Activated T-cell treated with anti-CD3 and anti-CD28 coated beads, Interleukin-2, amount 50 U/mL, for 4 hours (primary cell): ENCODE measurements around the gene TRIM5. TPM values are rescaled to one million over a fixed set of nuclear protein-coding genes. Genes with fewer than 3 reads are reported as not detected.
A peak's percentile ranks its signal among the peaks of the same experiment; 100 is the strongest.
"Not testable (repeated sequence)": the region's sequence is repeated elsewhere in the genome, so short reads cannot be mapped to it uniquely, and the experiment has no call there.

Source experiments
- ATAC-seq, 2 donors: fragments of 200-7000 bp; cut with Tn5 transposase; one replicate each; pipeline ENCODE4 v1.10.0; 2021
- DNase-seq: peaks from one replicate; pipeline ENCODE4 v3.0.0-alpha.2; 2020
- H3K27me3 Mint-ChIP-seq: one replicate; pipeline ENCODE4 v1.8.0; 2021; ENCODE audit warnings: low read depth, mixed read lengths
- H3K36me3 Mint-ChIP-seq: one replicate; pipeline ENCODE4 v1.8.0; 2022; ENCODE audit warnings: mixed read lengths; ENCODE audit not compliant: insufficient read depth
- H3K4me1 Mint-ChIP-seq: one replicate; pipeline ENCODE4 v1.8.0; 2021; ENCODE audit warnings: low read depth, mixed read lengths
- H3K4me3 Mint-ChIP-seq: one replicate; pipeline ENCODE4 v1.8.0; 2021; ENCODE audit warnings: mild to moderate bottlenecking, moderate library complexity, mixed read lengths
- H3K9me3 Mint-ChIP-seq: one replicate; pipeline ENCODE4 v1.8.0; 2021; ENCODE audit warnings: mixed read lengths
- total RNA-seq, 3 donors: library from RNA; stranded (reverse); gene quantifications; one replicate each; pipeline ENCODE4 v1.2.1, GENCODE V29; 2021

Gene TRIM5
- total RNA-seq, 3 donors from 2014 or later: 5.0 to 8.7 (median 5.2) TPM

GRCh38 chr11:5671831-5672230 lies 13.0 kb downstream of the TRIM5 start:
- DNase-seq: no peak
- no peak for ATAC-seq
- peaks cover 11% of the 10 kb centered on the region for H3K4me1 Mint-ChIP-seq
- H3K27me3 Mint-ChIP-seq: no peaks in the 10 kb centered on the region
- no peak overlapping the region for H3K4me3 Mint-ChIP-seq
- no peaks in the 10 kb centered on the region for H3K9me3 Mint-ChIP-seq
- peaks cover 27% of the 10 kb centered on the region for H3K36me3 Mint-ChIP-seq

DNA sequence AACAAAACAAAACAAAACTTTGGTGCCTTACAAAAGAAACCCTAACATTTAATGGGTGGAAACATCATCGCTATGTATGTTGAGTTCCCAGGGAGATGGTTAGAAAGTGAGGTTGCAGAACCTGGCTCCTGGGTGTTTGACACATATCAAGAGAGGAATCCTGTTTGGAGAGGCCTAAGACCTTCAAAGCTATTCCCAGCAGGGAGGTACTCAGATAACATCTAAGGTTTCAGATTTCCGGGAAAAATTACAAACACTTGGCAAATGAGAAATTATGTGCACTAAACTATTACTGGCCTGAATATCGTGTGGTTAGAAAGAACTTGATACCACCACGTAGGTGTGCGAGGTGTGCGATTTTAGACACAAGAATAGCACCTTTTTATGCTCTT lies 18.5 kb downstream of the TRIM5 start:
- Mint-ChIP-seq H3K36me3 (peaks cover 29% of the 10 kb centered on the region), H3K4me1 (no peaks in the 10 kb centered on the region), H3K9me3 (no peaks in the 10 kb centered on the region), H3K4me3 (no peak overlapping the region), H3K27me3 (no peaks in the 10 kb centered on the region)
- DNase-seq (no peak), ATAC-seq (no peak)

DNA sequence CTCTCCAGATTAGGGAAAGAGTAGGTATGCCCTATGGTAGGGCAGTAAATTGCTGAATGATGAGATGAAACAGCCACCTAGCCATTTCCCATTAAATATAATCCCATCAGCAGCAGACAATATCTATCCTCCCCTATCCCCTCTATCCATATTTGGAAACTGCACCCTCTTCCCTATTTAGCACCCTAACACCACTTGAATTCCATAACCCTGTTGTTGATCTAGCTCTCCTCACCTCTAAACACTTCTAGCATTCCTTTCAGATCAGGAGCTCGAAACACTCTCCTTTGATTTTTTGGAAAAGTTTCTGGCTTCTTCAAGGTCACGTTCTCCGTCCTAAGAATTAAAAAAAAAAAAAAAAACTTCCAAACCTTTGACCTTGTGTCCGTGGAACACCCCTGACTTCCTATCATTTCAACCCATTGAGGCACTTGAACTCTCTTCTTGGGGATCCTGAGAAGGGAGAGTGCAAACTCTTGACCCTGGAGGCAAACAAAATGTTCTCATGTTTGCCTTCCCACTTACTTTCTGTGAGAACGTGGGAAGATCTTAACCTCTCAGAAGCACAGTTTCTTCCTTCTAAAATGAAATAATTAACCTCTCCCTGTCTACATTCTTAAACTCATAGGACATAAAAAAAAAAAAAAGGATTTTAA lies 19.0 kb downstream of the TRIM5 start:
- H3K4me3 Mint-ChIP-seq: no peak overlapping the region
- no peaks in the 10 kb centered on the region for H3K4me1 Mint-ChIP-seq
- no peaks in the 10 kb centered on the region for H3K9me3 Mint-ChIP-seq
- DNase-seq (no peak), ATAC-seq (no peak)
- no peaks in the 10 kb centered on the region for H3K27me3 Mint-ChIP-seq
- peaks cover 29% of the 10 kb centered on the region for H3K36me3 Mint-ChIP-seq

GRCh38 chr11:5665051-5665570 lies 19.8 kb downstream of the TRIM5 start:
- Mint-ChIP-seq H3K36me3 (peaks cover 25% of the 10 kb centered on the region), H3K27me3 (no peaks in the 10 kb centered on the region), H3K4me3 (no peak overlapping the region), H3K9me3 (no peaks in the 10 kb centered on the region), H3K4me1 (no peaks in the 10 kb centered on the region)
- DNase-seq (no peak), ATAC-seq (no peak)

DNA sequence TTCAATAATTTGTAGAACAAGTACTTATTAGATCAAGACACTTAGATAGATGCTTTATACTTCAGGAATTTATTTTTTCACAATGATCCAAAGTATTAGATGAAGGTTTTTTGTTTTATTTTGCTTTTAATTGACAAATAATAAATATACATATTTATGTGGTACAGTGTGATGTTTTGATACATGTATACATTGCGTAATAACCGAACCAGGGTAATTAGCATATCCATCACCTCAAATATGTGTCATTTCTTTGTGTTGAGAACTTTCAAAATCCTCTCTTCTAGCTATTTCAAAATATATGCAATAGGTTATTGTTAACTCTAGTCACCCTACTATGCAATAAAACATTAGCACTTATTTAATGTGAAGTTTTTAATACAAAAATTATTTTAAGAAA lies 21.4 kb downstream of the TRIM5 start:
- DNase-seq: no peak
- Mint-ChIP-seq H3K9me3 (no peaks in the 10 kb centered on the region), H3K4me1 (no peaks in the 10 kb centered on the region), H3K4me3 (no peak overlapping the region), H3K36me3 (peaks cover 22% of the 10 kb centered on the region), H3K27me3 (no peaks in the 10 kb centered on the region)
- no peak for ATAC-seq

DNA sequence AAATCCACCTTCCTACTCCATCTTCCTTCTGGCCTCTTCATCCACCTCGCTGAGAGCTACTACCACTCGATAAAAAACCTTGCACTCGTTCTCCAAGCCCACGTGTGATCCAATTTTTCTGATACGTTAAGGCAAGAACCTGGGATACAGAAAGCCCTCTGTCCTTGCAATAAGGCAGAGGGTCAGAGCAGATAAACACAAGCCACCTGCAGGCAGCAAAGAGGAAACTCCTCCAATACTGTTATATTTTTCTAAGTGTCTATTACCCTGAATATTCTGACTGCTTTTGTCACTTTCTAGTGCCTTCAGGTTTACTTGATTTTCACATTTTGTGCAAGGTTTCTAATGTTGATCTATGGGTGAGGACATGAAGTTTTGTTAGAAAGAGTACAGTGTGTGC lies 26.6 kb downstream of the TRIM5 start:
- no peaks in the 10 kb centered on the region for H3K4me1 Mint-ChIP-seq
- H3K36me3 Mint-ChIP-seq: peaks cover 11% of the 10 kb centered on the region
- no peak for DNase-seq
- H3K9me3 Mint-ChIP-seq: no peaks in the 10 kb centered on the region
- no peak overlapping the region for H3K4me3 Mint-ChIP-seq
- no peaks in the 10 kb centered on the region for H3K27me3 Mint-ChIP-seq
- no peak for ATAC-seq

DNA sequence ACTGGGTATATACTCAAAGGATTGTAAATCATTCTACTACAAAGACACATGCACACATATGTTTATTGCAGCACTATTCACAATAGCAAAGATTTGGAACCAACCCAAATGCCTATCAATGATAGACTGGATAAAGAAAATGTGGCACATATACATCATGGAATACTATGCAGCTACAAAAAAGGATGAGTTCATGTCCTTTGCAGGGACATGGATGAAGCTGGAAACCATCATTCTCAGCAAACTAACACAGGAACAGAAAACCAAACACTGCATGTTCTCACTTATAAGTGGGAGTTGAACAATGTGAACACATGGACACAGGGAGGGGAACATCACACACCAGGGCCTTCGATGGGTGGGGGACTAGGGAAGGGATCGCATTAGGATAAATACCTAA lies 27.9 kb downstream of the TRIM5 start:
- ATAC-seq, H3K4me1 Mint-ChIP-seq, DNase-seq, H3K9me3 Mint-ChIP-seq, H3K4me3 Mint-ChIP-seq, H3K27me3 Mint-ChIP-seq: not testable (repeated sequence)
- peaks cover 15% of the 10 kb centered on the region for H3K36me3 Mint-ChIP-seq

- H3K36me3 Mint-ChIP-seq: peaks cover 17% of the 10 kb centered on the region
- H3K4me1 Mint-ChIP-seq: no peaks in the 10 kb centered on the region
- DNase-seq (no peak), ATAC-seq (no peak)
- no peak overlapping the region for H3K4me3 Mint-ChIP-seq
- H3K27me3 Mint-ChIP-seq: no peaks in the 10 kb centered on the region
- no peaks in the 10 kb centered on the region for H3K9me3 Mint-ChIP-seq
Observed at GRCh38 chr11:5655474-5655873, 29.4 kb downstream of the TRIM5 start.

GRCh38 chr11:5646139-5646538 lies 38.7 kb downstream of the TRIM5 start:
- Mint-ChIP-seq H3K27me3 (no peaks in the 10 kb centered on the region), H3K4me1 (no peaks in the 10 kb centered on the region), H3K9me3 (no peaks in the 10 kb centered on the region), H3K36me3 (peaks cover 31% of the 10 kb centered on the region), H3K4me3 (no peak overlapping the region)
- ATAC-seq (no peak), DNase-seq (no peak)

GRCh38 chr11:5643585-5643984 lies 41.3 kb downstream of the TRIM5 start:
- H3K4me1 Mint-ChIP-seq: no peaks in the 10 kb centered on the region
- ATAC-seq: peak in 1 of 2 donors; percentile 41
- H3K27me3 Mint-ChIP-seq: no peaks in the 10 kb centered on the region
- DNase-seq: no peak
- peaks cover 49% of the 10 kb centered on the region for H3K36me3 Mint-ChIP-seq
- H3K4me3 Mint-ChIP-seq: no peak overlapping the region
- H3K9me3 Mint-ChIP-seq: no peaks in the 10 kb centered on the region

GRCh38 chr11:5639953-5640352 lies 44.9 kb downstream of the TRIM5 start:
- no peak overlapping the region for H3K4me3 Mint-ChIP-seq
- DNase-seq (no peak), ATAC-seq (no peak)
- no peaks in the 10 kb centered on the region for H3K9me3 Mint-ChIP-seq
- H3K4me1 Mint-ChIP-seq: no peaks in the 10 kb centered on the region
- H3K27me3 Mint-ChIP-seq: no peaks in the 10 kb centered on the region
- H3K36me3 Mint-ChIP-seq: peaks cover 73% of the 10 kb centered on the region

GRCh38 chr11:5631969-5632635 lies 52.8 kb downstream of the TRIM5 start:
- Mint-ChIP-seq H3K4me1 (peaks cover 35% of the 10 kb centered on the region), H3K4me3 (no peak overlapping the region), H3K9me3 (no peaks in the 10 kb centered on the region), H3K27me3 (no peaks in the 10 kb centered on the region), H3K36me3 (peaks cover 45% of the 10 kb centered on the region)
- DNase-seq: no peak
- ATAC-seq: no peak

DNA sequence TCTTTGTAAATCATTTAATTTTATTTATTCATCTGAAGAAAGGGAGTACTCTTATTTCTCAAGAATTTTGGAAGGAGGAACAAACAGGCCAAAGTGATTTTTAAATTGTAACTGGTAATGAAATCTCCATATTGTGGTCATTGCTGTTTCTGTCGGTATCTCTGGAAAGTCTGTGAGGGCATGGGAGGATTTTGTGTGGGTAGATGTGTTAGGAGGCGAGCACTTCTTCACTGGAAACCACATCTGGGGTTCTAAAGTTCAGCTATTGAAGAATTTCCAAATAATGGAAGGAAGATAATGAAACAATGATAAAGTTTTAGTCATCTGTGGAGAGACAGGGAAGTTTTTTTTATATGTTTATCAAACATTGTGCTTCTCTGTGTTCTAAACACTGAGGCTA lies 53.5 kb downstream of the TRIM5 start:
- ATAC-seq: no peak
- Mint-ChIP-seq H3K36me3 (peaks cover 40% of the 10 kb centered on the region), H3K4me3 (no peak overlapping the region), H3K4me1 (peaks cover 42% of the 10 kb centered on the region), H3K9me3 (no peaks in the 10 kb centered on the region), H3K27me3 (no peaks in the 10 kb centered on the region)
- no peak for DNase-seq

- H3K4me3 Mint-ChIP-seq: peak overlapping the region; percentile 86
- peaks cover 6% of the 10 kb centered on the region for H3K36me3 Mint-ChIP-seq
- no peaks in the 10 kb centered on the region for H3K9me3 Mint-ChIP-seq
- ATAC-seq (no peak), DNase-seq (no peak)
- H3K27me3 Mint-ChIP-seq: no peaks in the 10 kb centered on the region
- peaks cover 57% of the 10 kb centered on the region for H3K4me1 Mint-ChIP-seq
Observed at GRCh38 chr11:5626196-5626595, 58.7 kb downstream of the TRIM5 start.

DNA sequence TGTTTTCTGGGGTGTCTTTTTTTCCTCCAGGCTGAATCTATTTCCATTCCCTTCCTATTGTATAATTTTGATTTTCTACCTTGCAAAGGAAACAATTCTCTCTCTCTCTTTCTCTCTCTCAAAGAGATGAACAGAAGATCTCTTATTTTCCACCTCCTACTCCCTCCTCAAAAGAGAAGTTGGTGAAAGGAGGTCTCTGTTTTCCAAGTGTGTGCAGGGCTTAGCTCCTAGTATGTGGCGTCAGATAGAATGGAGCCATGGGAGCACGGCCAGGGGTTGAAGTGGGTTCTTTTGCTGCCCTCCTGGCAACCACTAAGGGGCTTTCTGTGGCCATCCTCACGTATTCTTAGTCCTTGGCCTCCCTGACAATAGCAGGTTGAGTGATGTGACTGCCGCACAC lies 59.6 kb downstream of the TRIM5 start:
- Mint-ChIP-seq H3K4me3 (peak overlapping the region; percentile 86), H3K9me3 (no peaks in the 10 kb centered on the region), H3K27me3 (no peaks in the 10 kb centered on the region), H3K36me3 (peaks cover 6% of the 10 kb centered on the region), H3K4me1 (peaks cover 54% of the 10 kb centered on the region)
- DNase-seq (no peak), ATAC-seq (no peak)
